GM18505 (cell line): ENCODE measurements around the gene RPRM.
"Not testable (repeated sequence)": the region's sequence is repeated elsewhere in the genome, so short reads cannot be mapped to it uniquely, and the experiment has no call there.

Experiments
- ATAC-seq: cut with Tn5 transposase; IDR thresholded peaks from one replicate; pipeline ENCODE4 v1.9.1; 2021; ENCODE audit not compliant: unreplicated experiment
- POLR2A ChIP-seq: IDR thresholded peaks from 4 replicates; pipeline ENCODE4 v1.6.1; 2011; ENCODE audit warnings: borderline replicate concordance; ENCODE audit not compliant: insufficient read depth, insufficient read length; ENCODE audit errors: extremely low read depth

The RPRM gene

GRCh38 chr2:153476816-153477635 is 1.5 kb downstream of the RPRM start:
- no peak for ATAC-seq
- no peak for TF ChIP-seq POLR2A

GRCh38 chr2:153476491-153476815 is 2.1 kb downstream of the RPRM start:
- no peak for ATAC-seq

GRCh38 chr2:153474876-153475435 is 3.6 kb downstream of the RPRM start:
- TF ChIP-seq POLR2A, result no peak
- ATAC-seq, result no peak

More at GRCh38 chr2:153476491-153476815, 2.1 kb downstream of the RPRM start:
- TF ChIP-seq POLR2A, result no peak

- no peak for TF ChIP-seq POLR2A
- no peak for ATAC-seq
Observed at GRCh38 chr2:153474407-153474806, 4.2 kb downstream of the RPRM start.

- no peak for ATAC-seq
- no peak for TF ChIP-seq POLR2A
Observed at GRCh38 chr2:153470867-153471266, 7.7 kb downstream of the RPRM start.

- ATAC-seq, result no peak
Observed at GRCh38 chr2:153464395-153464794, 14.2 kb downstream of the RPRM start.

GRCh38 chr2:153462338-153462859 is 16.2 kb downstream of the RPRM start:
- ATAC-seq, result no peak

More at GRCh38 chr2:153464395-153464794, 14.2 kb downstream of the RPRM start:
- no peak for TF ChIP-seq POLR2A

GRCh38 chr2:153461453-153461852 is 17.1 kb downstream of the RPRM start:
- TF ChIP-seq POLR2A, result no peak
- ATAC-seq, result no peak

More at GRCh38 chr2:153462338-153462859, 16.2 kb downstream of the RPRM start:
- TF ChIP-seq POLR2A, result no peak

- ATAC-seq, result no peak
- no peak for TF ChIP-seq POLR2A
Observed at GRCh38 chr2:153455861-153456260, 22.7 kb downstream of the RPRM start.

GRCh38 chr2:153455403-153455802 is 23.2 kb downstream of the RPRM start:
- no peak for ATAC-seq
- no peak for TF ChIP-seq POLR2A

- TF ChIP-seq POLR2A, result no peak
Observed at GRCh38 chr2:153451611-153452010, 27.0 kb downstream of the RPRM start.

GRCh38 chr2:153443106-153443505 is 35.5 kb downstream of the RPRM start:
- no peak for ATAC-seq
- no peak for TF ChIP-seq POLR2A

More at GRCh38 chr2:153451611-153452010, 27.0 kb downstream of the RPRM start:
- no peak for ATAC-seq

- ATAC-seq, result not testable (repeated sequence)
Observed at GRCh38 chr2:153442616-153443015, 35.9 kb downstream of the RPRM start.

GRCh38 chr2:153440090-153440489 is 38.5 kb downstream of the RPRM start:
- ATAC-seq, result not testable (repeated sequence)
